H1 (cell line): ENCODE data around the gene RILP. TPM values are rescaled to one million over a fixed set of nuclear protein-coding genes. Genes with fewer than 3 reads are reported as not detected.

Source experiments
- CTCF ChIA-PET: fragments of 300-600 bp; sonication (Branson Sonifier 250); formaldehyde crosslinking; loops from one replicate; lab custom pipeline; 2021; ENCODE audit not compliant: partially characterized antibody; lab: Charles Lee
- POLR2A ChIA-PET: fragments of 300-600 bp; sonication (Branson Sonifier 250); formaldehyde crosslinking; loops from one replicate; lab custom pipeline; 2021; ENCODE audit warnings: inconsistent platforms; ENCODE audit not compliant: partially characterized antibody; lab: Charles Lee
- DNase-seq, 2 experiments: peaks; one replicate each; pipeline versions ENCODE4 v3.0.0 to v3.0.0-alpha.2; 2010 to 2022; ENCODE audit warnings: low spot score in 2 of 2, low read depth in 1 of 2, mixed read lengths in 1 of 2
- FAIRE-seq: peaks from 2 replicates; lab custom pipeline; 2011; peaks lifted over from hg19 to GRCh38; lab: Jason Lieb, UNC
- H2AFZ ChIP-seq: 2 replicates; pipeline ENCODE4 v1.8.1; 2012; ENCODE audit warnings: low read length, inconsistent platforms
- H2AK5ac ChIP-seq: 2 replicates; pipeline ENCODE4 v1.6.1; 2013; ENCODE audit warnings: low read depth, low read length
- H2BK120ac ChIP-seq: replicated peaks from 2 replicates; pipeline ENCODE3; 2013; ENCODE audit warnings: low read depth, low read length, inconsistent platforms
- H2BK12ac ChIP-seq: 2 replicates; pipeline ENCODE4 v1.6.1; 2013; ENCODE audit warnings: low read depth, low read length
- H2BK15ac ChIP-seq: 2 replicates; pipeline ENCODE4 v1.6.1; 2013; ENCODE audit warnings: low read length
- H2BK20ac ChIP-seq: 2 replicates; pipeline ENCODE4 v1.6.1; 2013; ENCODE audit warnings: low read length
- H2BK5ac ChIP-seq: 2 replicates; pipeline ENCODE4 v1.6.1; 2013; ENCODE audit warnings: low read depth, low read length
- H3K14ac ChIP-seq: 2 replicates; pipeline ENCODE4 v1.6.1; 2013; ENCODE audit warnings: inconsistent platforms; ENCODE audit not compliant: insufficient read length
- H3K18ac ChIP-seq: 2 replicates; pipeline ENCODE4 v1.6.1; 2013; ENCODE audit warnings: low read length; ENCODE audit errors: extremely low read depth
- H3K23ac ChIP-seq: 2 replicates; pipeline ENCODE4 v1.6.1; 2013; ENCODE audit warnings: inconsistent platforms; ENCODE audit not compliant: insufficient read length
- H3K23me2 ChIP-seq: 2 replicates; pipeline ENCODE4 v1.6.1; 2013; ENCODE audit warnings: low read depth, low read length
- H3K27ac ChIP-seq: 2 replicates; pipeline ENCODE4 v1.6.1; 2011; ENCODE audit warnings: low read depth, low read length, inconsistent platforms
- H3K27me3 ChIP-seq, 4 experiments: replicated peaks in 1 of 4; 1 replicate in 1 of 4; 2 replicates in 3 of 4; pipeline versions ENCODE4 v1.6.1 to v1.8.1; 2011 to 2013; ENCODE audit warnings: low read length in 3 of 4, mild to moderate bottlenecking in 3 of 4, inconsistent platforms in 2 of 4, mixed read lengths in 2 of 4, moderate library complexity in 1 of 4; ENCODE audit not compliant: control insufficient read depth in 3 of 4, insufficient read depth in 3 of 4; ENCODE audit errors: extremely low read depth in 1 of 4
- H3K36me3 ChIP-seq, 4 experiments: 2 replicates each; pipeline versions ENCODE4 v1.6.1 to v1.8.1; 2011 to 2013; ENCODE audit warnings: mild to moderate bottlenecking in 4 of 4, low read length in 3 of 4, moderate library complexity in 2 of 4, control low read depth in 1 of 4, inconsistent platforms in 1 of 4; ENCODE audit not compliant: insufficient read depth in 4 of 4, control insufficient read depth in 2 of 4
- H3K4ac ChIP-seq: replicated peaks from 2 replicates; pipeline ENCODE3; 2013; ENCODE audit warnings: low read length, low read depth, mixed read lengths, inconsistent platforms; ENCODE audit not compliant: insufficient read length
- H3K4me1 ChIP-seq, 4 experiments: replicated peaks in 1 of 4; 1 replicate in 1 of 4; 2 replicates in 3 of 4; pipeline versions ENCODE4 v1.6.1 to v1.8.1; 2011 to 2013; ENCODE audit warnings: low read length in 3 of 4, inconsistent platforms in 2 of 4, mixed read lengths in 1 of 4; ENCODE audit not compliant: insufficient read depth in 4 of 4, control insufficient read depth in 3 of 4
- H3K4me2 ChIP-seq, 2 experiments: 2 replicates each; pipeline versions ENCODE4 v1.6.1 to v1.8.1; 2011 to 2013; ENCODE audit warnings: low read depth in 2 of 2, low read length in 2 of 2, control low read depth in 1 of 2, inconsistent platforms in 1 of 2, mild to moderate bottlenecking in 1 of 2; ENCODE audit not compliant: insufficient read depth in 1 of 2
- H3K4me3 ChIP-seq, 4 experiments: fragments of 200-600, 300-600 bp in 1 of 4; sonication (generic), shearing (Covaris generic), sonication (Bioruptor Twin) in 1 of 4; 2 replicates each; pipeline versions ENCODE4 v1.5.1 to v1.8.1; 2011 to 2016; ENCODE audit warnings: low read length in 4 of 4, low read depth in 3 of 4, control low read depth in 2 of 4, inconsistent platforms in 2 of 4, mild to moderate bottlenecking in 2 of 4, mixed read lengths in 1 of 4, moderate library complexity in 1 of 4; ENCODE audit not compliant: insufficient read depth in 2 of 4; ENCODE audit errors: extremely low read depth in 1 of 4
- H3K56ac ChIP-seq: replicated peaks from 2 replicates; pipeline ENCODE3; 2013; ENCODE audit warnings: low read depth, mild to moderate bottlenecking, mixed read lengths, low read length, inconsistent platforms; ENCODE audit not compliant: insufficient read length
- H3K79me1 ChIP-seq: 2 replicates; pipeline ENCODE4 v1.6.1; 2013; ENCODE audit warnings: low read depth, low read length, control low read depth
- H3K79me2 ChIP-seq, 2 experiments: 2 replicates each; pipeline versions ENCODE4 v1.6.1 to v1.8.1; 2012 to 2013; ENCODE audit warnings: low read length in 2 of 2, mild to moderate bottlenecking in 2 of 2, inconsistent platforms in 1 of 2; ENCODE audit not compliant: insufficient read depth in 2 of 2, control insufficient read depth in 1 of 2
- H3K9ac ChIP-seq, 4 experiments: replicated peaks in 1 of 4; 1 replicate in 1 of 4; 2 replicates in 3 of 4; pipeline versions ENCODE4 v1.6.1 to v1.8.1; 2011 to 2013; ENCODE audit warnings: low read depth in 3 of 4, low read length in 3 of 4, control low read depth in 2 of 4, mild to moderate bottlenecking in 2 of 4, moderate library complexity in 2 of 4, inconsistent platforms in 1 of 4; ENCODE audit errors: extremely low read depth in 1 of 4
- H3K9me3 ChIP-seq, 2 experiments: 2 replicates each; pipeline versions ENCODE4 v1.6.1 to v1.8.1; 2012 to 2013; ENCODE audit warnings: mild to moderate bottlenecking in 2 of 2, moderate library complexity in 2 of 2, control low read depth in 1 of 2, inconsistent platforms in 1 of 2, low read depth in 1 of 2, low read length in 1 of 2, mixed read lengths in 1 of 2; ENCODE audit not compliant: insufficient read depth in 2 of 2
- H4K20me1 ChIP-seq, 2 experiments: replicated peaks in 1 of 2; 2 replicates each; pipeline versions ENCODE3 to v1.8.1; 2011 to 2013; ENCODE audit warnings: inconsistent platforms in 2 of 2, low read length in 2 of 2, mild to moderate bottlenecking in 1 of 2; ENCODE audit not compliant: insufficient read depth in 2 of 2, control insufficient read depth in 1 of 2
- H4K5ac ChIP-seq: 2 replicates; pipeline ENCODE4 v1.6.1; 2013; ENCODE audit warnings: low read length, low read depth, mixed read lengths, inconsistent platforms; ENCODE audit not compliant: insufficient read length
- H4K8ac ChIP-seq: 2 replicates; pipeline ENCODE4 v1.8.0; 2013; ENCODE audit warnings: mild to moderate bottlenecking, moderate library complexity, low read length, inconsistent platforms; ENCODE audit not compliant: insufficient read depth; ENCODE audit errors: extremely low read depth
- H4K91ac ChIP-seq: replicated peaks from 2 replicates; pipeline ENCODE3; 2013; ENCODE audit warnings: low read length, mixed read lengths, inconsistent platforms; ENCODE audit not compliant: insufficient read length
- E2F6 ChIP-seq: IDR thresholded peaks from 2 replicates; pipeline ENCODE4 v1.6.1; 2012; ENCODE audit warnings: inconsistent platforms
- EGR1 ChIP-seq: IDR thresholded peaks from 2 replicates; pipeline ENCODE4 v1.6.1; 2011; ENCODE audit warnings: low read depth, low read length, borderline replicate concordance
- EZH2 ChIP-seq: fragments of 200-600 bp; sonication (generic); IDR thresholded peaks from 2 replicates; pipeline ENCODE4 v1.7.1; 2012; ENCODE audit warnings: low read depth, mild to moderate bottlenecking, moderate library complexity, low read length, inconsistent platforms; ENCODE audit not compliant: severe bottlenecking
- GTF2F1 ChIP-seq: IDR thresholded peaks from 2 replicates; pipeline ENCODE4 v1.6.1; 2012; ENCODE audit warnings: low read depth, low read length, improper control_type of control experiment, borderline replicate concordance
- JUND ChIP-seq: IDR thresholded peaks from 2 replicates; pipeline ENCODE4 v1.6.1; 2011; ENCODE audit warnings: mild to moderate bottlenecking, improper control_type of control experiment, low read length
- POU5F1 ChIP-seq: IDR thresholded peaks from 2 replicates; pipeline ENCODE4 v1.6.1; 2011; ENCODE audit warnings: low read depth, mild to moderate bottlenecking, low read length, moderate library complexity
- SIRT6 ChIP-seq: IDR thresholded peaks from one replicate; pipeline ENCODE4 v1.7.1; 2012; ENCODE audit warnings: low read length, inconsistent platforms
- SIX5 ChIP-seq: IDR thresholded peaks from 2 replicates; pipeline ENCODE4 v1.6.1; 2011; ENCODE audit warnings: mild to moderate bottlenecking, low read depth, low read length
- SP1 ChIP-seq: IDR thresholded peaks from 2 replicates; pipeline ENCODE4 v1.6.1; 2011; ENCODE audit warnings: low read depth, low read length
- SUZ12 ChIP-seq: fragments of 200-600 bp; sonication (generic); IDR thresholded peaks from 2 replicates; pipeline ENCODE4 v1.6.1; 2012; ENCODE audit warnings: mild to moderate bottlenecking, inconsistent platforms, low read length, moderate library complexity, mixed read lengths
- TEAD4 ChIP-seq: IDR thresholded peaks from 2 replicates; pipeline ENCODE4 v1.6.1; 2012; ENCODE audit warnings: low read depth, low read length, inconsistent platforms, mixed read lengths
- YY1 ChIP-seq: IDR thresholded peaks from 2 replicates; pipeline ENCODE4 v1.6.1; 2011; ENCODE audit warnings: low read depth, mild to moderate bottlenecking, low read length
- WGBS, 2 experiments: shearing (Covaris generic) in 1 of 2; methylation state at CpG; one replicate each; pipeline versions ENCODE4 v1.1.6 to v1.1.7; 2013 to 2015; ENCODE audit warnings: low lambda C conversion rate in 2 of 2, mixed read lengths in 2 of 2, inconsistent platforms in 1 of 2, low coverage in 1 of 2, missing lambda C conversion rate in 1 of 2; ENCODE audit not compliant: insufficient replicate concordance in 2 of 2, insufficient coverage in 1 of 2, insufficient read length in 1 of 2; ENCODE audit errors: extremely low coverage in 1 of 2, missing lambda C conversion rate in 1 of 2; 5-methylcytosine and 5-hydroxymethylcytosine counted together
- polyA plus RNA-seq, 7 experiments: library from polyadenylated mRNA; depleted of rRNA in 3 of 7; stranded (reverse) in 5 of 7; unstranded in 2 of 7; fragments of >200 nt in 5 of 7; fragments of 200-250 nt in 2 of 7; gene quantifications; 1 replicate in 5 of 7; 2 replicates in 1 of 7; 4 replicates in 1 of 7; pipeline versions ENCODE4 v1.2.1 to v1.2.3, GENCODE V29; 2011 to 2013; ENCODE audit warnings: missing spikeins in 2 of 7, mixed read lengths in 2 of 7
- total RNA-seq: library from RNA; stranded (reverse); fragmentation: NEBNext Ultra II Directional; extraction: Animal tissue kit (Norgen Biotek cat#: 25700); gene quantifications from 2 replicates; pipeline ENCODE4 v1.2.1, GENCODE V29; 2021

RILP gene
- total and polyA plus RNA-seq, 2 of the 8 experiments (the other 6 are each of a cell fraction or from before 2014, with no cell fraction given) = 6.8 to 7.2 TPM

- H4K8ac ChIP-seq = no peak overlapping the region
- no peaks in the 10 kb centered on the region for H3K23me2 ChIP-seq
- WGBS, 2 experiments = 96% methylated on average over 14 of the region's 14 CpGs; no CpG with 5 or more reads in 1 of the 2 experiments
- no peaks in the 10 kb centered on the region for H3K79me2 ChIP-seq
- H3K23ac ChIP-seq = no peak overlapping the region
- 0 out of 2 replicates have a peak overlapping the region, but pooled peaks have one; percentile 53 for H2AK5ac ChIP-seq
- no peak overlapping the region for H4K91ac ChIP-seq
- no peak overlapping the region for H3K9ac ChIP-seq
- no peak overlapping the region for H3K27ac ChIP-seq
- ChIA-PET POLR2A (interaction anchor here (0.6 kb wide), 1 partner anchor 78 kb away, joined by 4 read pairs; no protein-coding TSS in a partner anchor), CTCF (interaction anchor here (1.0 kb wide), 1 partner anchor 68 kb away, joined by 3 read pairs; no protein-coding TSS in a partner anchor)
- H2BK120ac ChIP-seq = no peak overlapping the region
- H3K36me3 ChIP-seq = no peaks in the 10 kb centered on the region
- H2AFZ ChIP-seq = no peak overlapping the region
- H3K4me2 ChIP-seq = no peak overlapping the region
- no peaks in the 10 kb centered on the region for H3K27me3 ChIP-seq
- 0 out of 2 replicates have a peak overlapping the region, but pooled peaks have one; percentile 24 for H2BK5ac ChIP-seq
- FAIRE-seq = no peak
- no peaks in the 10 kb centered on the region for H3K79me1 ChIP-seq
- no peak overlapping the region for H3K4ac ChIP-seq
- H3K56ac ChIP-seq = no peak overlapping the region
- no peak overlapping the region for H3K14ac ChIP-seq
- peaks cover 5 to 10% of the 10 kb centered on the region in 2 experiments; a peak in 2 of 4 replicates for H3K9me3 ChIP-seq
- no peak for DNase-seq
- H3K18ac ChIP-seq = no peak overlapping the region; the same call in 1 of the 2 replicates
- H2BK15ac ChIP-seq = no peak overlapping the region; the same call in 1 of the 2 replicates
- no peak overlapping the region for H2BK20ac ChIP-seq
- H4K20me1 ChIP-seq = no peaks in the 10 kb centered on the region
- H2BK12ac ChIP-seq = no peak overlapping the region
- H3K4me1 ChIP-seq = peaks cover 0 to 14% (median 11%) of the 10 kb centered on the region in 4 experiments; a peak in 6 of 7 replicates
- no peak overlapping the region for H3K4me3 ChIP-seq
- no peak overlapping the region for H4K5ac ChIP-seq
- TF ChIP-seq SP1 (no peak), POU5F1 (no peak), YY1 (no peak), E2F6 (no peak), GTF2F1 (no peak), EGR1 (no peak), SIX5 (no peak), EZH2 (no peak), SUZ12 (no peak), SIRT6 (no peak), TEAD4 (no peak), JUND (no peak)
These were observed 48.1 kb downstream of the RILP start for GRCh38 chr17:1601571-1601970.
